Measurements from ENCODE around the gene SART1.

SART1 gene

GRCh38 chr11:65987336-65987735 is 25.8 kb downstream of the SART1 start:
- no peak overlapping the region for H3K4me2 ChIP-seq (ENCODE audit: low read length)
- no peak for TF ChIP-seq CTCF (IDR thresholded peaks at IDR 0.05)
- H3K27me3 ChIP-seq (ENCODE audit: control insufficient read depth, insufficient read depth, low read length) = no peaks in the 10 kb centered on the region

GRCh38 chr11:65988791-65989592 is 27.5 kb downstream of the SART1 start:
- Histone ChIP-seq H3K79me2 (no peaks in the 10 kb centered on the region), H3K4me1 (no peaks in the 10 kb centered on the region), H3K9me3 (ENCODE audit: control insufficient read depth, low read length) (no peaks in the 10 kb centered on the region), H3K4me3 (ENCODE audit: low read depth, low read length) (no peak overlapping the region), H3K27me3 (ENCODE audit: control insufficient read depth, insufficient read depth, low read length) (no peaks in the 10 kb centered on the region), H3K27ac (peak overlapping the region; percentile 15), H3K4me2 (ENCODE audit: low read length) (no peak overlapping the region), H3K9ac (no peak overlapping the region), H3K36me3 (ENCODE audit: control insufficient read depth, insufficient read depth, low read length) (no peaks in the 10 kb centered on the region), H2AFZ (no peak overlapping the region)
- peak; percentile 89 for TF ChIP-seq CTCF (IDR thresholded peaks at IDR 0.05)

More at GRCh38 chr11:65987336-65987735, 25.8 kb downstream of the SART1 start:
- Histone ChIP-seq H3K9ac (no peak overlapping the region), H3K4me3 (ENCODE audit: low read depth, low read length) (no peak overlapping the region), H3K27ac (no peak overlapping the region), H3K9me3 (ENCODE audit: control insufficient read depth, low read length) (no peaks in the 10 kb centered on the region), H2AFZ (no peak overlapping the region), H3K79me2 (no peaks in the 10 kb centered on the region), H3K4me1 (no peaks in the 10 kb centered on the region), H3K36me3 (ENCODE audit: control insufficient read depth, insufficient read depth, low read length) (no peaks in the 10 kb centered on the region)

GRCh38 chr11:65992056-65992455 is 30.5 kb downstream of the SART1 start:
- no peak for TF ChIP-seq CTCF (IDR thresholded peaks at IDR 0.05)
- Histone ChIP-seq H3K27me3 (ENCODE audit: control insufficient read depth, insufficient read depth, low read length) (no peaks in the 10 kb centered on the region), H2AFZ (no peak overlapping the region), H3K27ac (no peak overlapping the region), H3K36me3 (ENCODE audit: control insufficient read depth, insufficient read depth, low read length) (no peaks in the 10 kb centered on the region), H3K4me2 (ENCODE audit: low read length) (no peak overlapping the region), H3K9ac (no peak overlapping the region), H3K79me2 (no peaks in the 10 kb centered on the region), H3K4me1 (no peaks in the 10 kb centered on the region), H3K4me3 (ENCODE audit: low read depth, low read length) (no peak overlapping the region), H3K9me3 (ENCODE audit: control insufficient read depth, low read length) (no peaks in the 10 kb centered on the region)

- no peaks in the 10 kb centered on the region for H3K36me3 ChIP-seq (ENCODE audit: control insufficient read depth, insufficient read depth, low read length)
Observed at GRCh38 chr11:65997286-65997685, 35.8 kb downstream of the SART1 start.

More at GRCh38 chr11:65997286-65997685, 35.8 kb downstream of the SART1 start:
- Histone ChIP-seq H3K4me1 (no peaks in the 10 kb centered on the region), H3K4me3 (ENCODE audit: low read depth, low read length) (no peak overlapping the region), H3K27me3 (ENCODE audit: control insufficient read depth, insufficient read depth, low read length) (no peaks in the 10 kb centered on the region), H3K9ac (no peak overlapping the region), H3K27ac (no peak overlapping the region), H3K9me3 (ENCODE audit: control insufficient read depth, low read length) (no peaks in the 10 kb centered on the region), H3K79me2 (peaks cover 2% of the 10 kb centered on the region), H2AFZ (no peak overlapping the region), H3K4me2 (ENCODE audit: low read length) (no peak overlapping the region)
- no peak for TF ChIP-seq CTCF (IDR thresholded peaks at IDR 0.05)
